Fibroblast of villous mesenchyme (primary cell): ENCODE data around the gene ABCB6. TPM values are rescaled to one million over a fixed set of nuclear protein-coding genes. Genes with fewer than 3 reads are reported as not detected.
A peak's percentile ranks its signal among the peaks of the same experiment; 100 is the strongest.

Experiments used
- DNase-seq: peaks from one replicate; pipeline ENCODE4 v3.0.0-alpha.2; 2010; ENCODE audit warnings: low read depth
- H3K4me3 ChIP-seq: 2 replicates; pipeline ENCODE4 v1.5.1; 2011; ENCODE audit warnings: low read depth, mild to moderate bottlenecking, low read length
- total RNA-seq: library from RNA; depleted of rRNA; stranded (reverse); fragments of >200 nt; gene quantifications from 2 replicates; pipeline ENCODE4 v1.2.3, GENCODE V29; 2012
- TF ChIP-seq, protein P1 (sequence below): IDR thresholded peaks from 2 replicates; pipeline ENCODE4 v1.5.1; 2012; ENCODE audit warnings: low read depth, mild to moderate bottlenecking, low read length; ENCODE audit not compliant: insufficient read depth

Gene ABCB6
- total RNA-seq, 1 donor, result 31.1 TPM

DNA sequence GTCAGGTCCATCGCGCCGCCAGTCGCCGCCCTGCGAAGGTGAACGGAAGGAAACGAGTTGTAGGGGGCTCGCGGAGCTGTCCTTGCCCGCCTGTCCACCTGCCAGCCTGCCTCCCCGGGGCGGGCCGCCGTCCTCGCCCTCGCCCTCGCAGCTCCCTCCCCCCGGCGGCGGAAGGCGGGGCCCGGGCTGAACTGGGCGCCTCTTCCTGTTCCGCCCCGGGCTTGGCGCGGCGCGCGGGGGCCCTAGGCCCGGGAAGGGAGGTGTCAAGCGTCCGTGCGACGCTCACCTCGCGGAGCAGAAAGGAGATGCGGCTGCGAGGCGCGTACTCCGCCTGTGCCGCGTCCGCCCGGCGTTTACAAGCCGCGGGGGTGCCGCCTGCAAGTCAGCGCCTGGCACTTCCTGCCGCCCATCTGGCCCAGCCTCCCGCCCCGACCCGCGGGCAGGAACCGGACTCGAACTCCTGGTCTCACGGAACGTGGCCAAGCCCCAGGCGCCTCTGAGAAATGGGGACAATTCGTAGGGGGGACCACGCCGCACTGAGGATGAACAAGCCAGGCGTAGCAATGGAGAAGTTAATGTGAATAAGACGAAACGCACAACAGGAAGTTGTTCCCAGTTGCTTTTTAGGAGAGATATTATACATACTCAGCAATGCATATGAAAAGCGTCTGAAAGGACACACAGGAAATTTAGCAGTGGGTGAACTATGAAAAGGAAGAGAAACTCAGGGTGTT, 41.8 kb downstream of the ABCB6 start, which contains the start of gene CNPPD1:
Gene CNPPD1 (minus strand): TSS at position 108 of the 734 bp plus-strand sequence. CDS start 97 bp downstream, at position 11.
- peak within 1 kb of the TSS; percentile 83 for H3K4me3 ChIP-seq
- TF ChIP-seq, protein P1, sequence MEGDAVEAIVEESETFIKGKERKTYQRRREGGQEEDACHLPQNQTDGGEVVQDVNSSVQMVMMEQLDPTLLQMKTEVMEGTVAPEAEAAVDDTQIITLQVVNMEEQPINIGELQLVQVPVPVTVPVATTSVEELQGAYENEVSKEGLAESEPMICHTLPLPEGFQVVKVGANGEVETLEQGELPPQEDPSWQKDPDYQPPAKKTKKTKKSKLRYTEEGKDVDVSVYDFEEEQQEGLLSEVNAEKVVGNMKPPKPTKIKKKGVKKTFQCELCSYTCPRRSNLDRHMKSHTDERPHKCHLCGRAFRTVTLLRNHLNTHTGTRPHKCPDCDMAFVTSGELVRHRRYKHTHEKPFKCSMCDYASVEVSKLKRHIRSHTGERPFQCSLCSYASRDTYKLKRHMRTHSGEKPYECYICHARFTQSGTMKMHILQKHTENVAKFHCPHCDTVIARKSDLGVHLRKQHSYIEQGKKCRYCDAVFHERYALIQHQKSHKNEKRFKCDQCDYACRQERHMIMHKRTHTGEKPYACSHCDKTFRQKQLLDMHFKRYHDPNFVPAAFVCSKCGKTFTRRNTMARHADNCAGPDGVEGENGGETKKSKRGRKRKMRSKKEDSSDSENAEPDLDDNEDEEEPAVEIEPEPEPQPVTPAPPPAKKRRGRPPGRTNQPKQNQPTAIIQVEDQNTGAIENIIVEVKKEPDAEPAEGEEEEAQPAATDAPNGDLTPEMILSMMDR, result no peak
- peak; percentile 80 for DNase-seq

DNA sequence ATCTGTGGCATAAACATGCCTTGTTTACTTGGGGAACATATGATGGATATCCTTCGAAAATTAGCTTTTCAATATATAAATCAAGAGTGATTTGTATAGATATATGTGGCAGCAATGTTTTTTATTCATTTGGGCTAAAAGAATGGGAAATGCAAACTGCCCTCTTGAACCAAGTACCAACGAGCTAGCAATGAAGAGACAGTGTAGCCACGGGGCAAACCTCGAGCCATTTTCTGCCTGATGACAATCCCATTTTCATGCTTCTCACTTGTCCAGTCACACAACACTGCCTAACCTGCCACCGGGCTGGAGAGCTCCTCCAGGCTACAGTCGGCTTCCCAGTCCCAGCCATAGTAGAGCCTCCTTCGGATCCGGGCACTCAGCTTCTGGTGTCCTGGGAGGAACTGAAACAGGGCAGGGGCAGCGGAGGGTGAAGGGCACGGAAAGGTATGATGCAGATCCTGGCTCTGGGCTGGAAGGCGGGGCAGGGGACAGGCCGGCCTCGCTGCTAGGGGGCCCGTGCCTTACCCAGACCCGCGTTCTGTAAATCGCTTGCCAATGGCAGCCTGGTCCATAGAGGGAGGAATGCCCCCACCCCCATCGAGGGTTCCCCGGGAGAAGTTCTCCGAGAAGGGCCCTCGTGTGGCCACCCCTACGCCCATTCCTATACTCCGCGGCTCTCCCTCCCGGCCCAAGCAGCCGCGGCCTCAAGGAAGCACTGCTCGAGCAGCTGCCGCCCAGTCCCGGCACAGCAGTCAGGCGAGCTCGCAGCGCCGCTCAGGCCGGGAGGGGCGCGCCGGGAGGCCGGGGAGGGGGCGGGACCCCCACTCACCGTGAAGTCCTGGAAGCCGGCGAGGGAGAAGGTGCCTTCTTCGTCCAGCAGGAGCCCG, 42.6 kb downstream of the ABCB6 start:
- DNase-seq, result peak; percentile 28
- H3K4me3 ChIP-seq, result peak overlapping the region; percentile 83
- TF ChIP-seq, protein P1, result no peak

DNA sequence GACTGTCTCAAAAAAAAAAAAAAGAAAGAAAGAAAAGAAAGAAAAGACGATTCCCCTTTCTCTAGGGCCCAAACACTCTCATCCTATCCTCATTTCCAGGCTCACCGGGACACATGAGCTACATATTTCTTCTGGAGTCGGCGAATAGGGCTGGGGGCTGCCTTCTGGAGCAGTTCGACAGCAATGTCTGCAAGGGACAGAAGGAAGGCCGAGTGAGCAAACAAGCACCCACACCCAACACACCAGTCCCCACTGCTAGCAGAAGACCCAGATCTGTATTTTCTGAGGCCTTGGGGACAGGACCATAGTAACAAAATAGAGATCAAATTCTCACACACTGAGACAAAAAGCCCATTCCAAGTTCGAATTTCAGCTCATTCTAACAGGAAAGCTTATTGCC, 43.3 kb downstream of the ABCB6 start:
- TF ChIP-seq, protein P1, result no peak
- H3K4me3 ChIP-seq, result no peak overlapping the region
- no peak for DNase-seq

DNA sequence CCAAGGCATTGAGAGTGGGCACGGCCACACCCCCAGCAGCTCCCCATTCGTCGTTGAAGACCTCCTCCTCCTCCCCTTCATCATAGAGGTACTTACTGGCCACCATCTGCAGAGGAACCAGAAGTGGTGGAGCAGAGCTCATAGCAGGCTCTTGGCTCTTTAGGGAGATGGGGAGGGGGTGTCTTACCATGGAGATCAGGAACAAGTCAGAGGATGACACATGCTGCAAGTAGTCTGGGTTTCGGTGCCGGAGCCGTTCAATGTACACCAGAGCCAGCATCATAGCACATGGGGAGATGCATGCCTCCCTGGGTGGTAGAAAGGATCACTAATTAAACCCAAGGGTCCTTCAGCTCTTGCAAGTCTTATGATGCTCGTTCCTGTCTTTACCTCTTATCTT, 44.0 kb downstream of the ABCB6 start:
- TF ChIP-seq, protein P1, result no peak

DNA sequence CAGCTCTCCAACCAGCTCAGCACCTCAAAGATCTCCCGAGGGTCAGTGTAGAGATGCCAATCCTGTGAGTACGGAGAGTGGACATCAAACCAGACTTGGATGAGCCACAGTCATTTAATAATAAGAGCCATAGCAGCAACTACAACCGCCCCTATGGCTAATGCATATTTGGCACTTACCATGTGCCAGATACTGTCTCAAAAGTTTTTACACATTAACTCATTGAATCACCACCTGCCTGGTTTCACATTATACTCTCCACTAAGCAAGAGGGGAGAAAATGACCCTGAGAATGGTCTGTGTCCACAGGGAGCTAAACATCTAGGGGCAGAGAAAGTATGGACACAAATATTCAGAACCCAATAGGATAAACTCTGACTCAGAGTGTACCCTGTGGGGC, 44.6 kb downstream of the ABCB6 start:
- DNase-seq, result no peak
- H3K4me3 ChIP-seq, result no peak overlapping the region
- TF ChIP-seq, protein P1, result no peak

More for the DNA sequence above, 44.0 kb downstream of the ABCB6 start:
- DNase-seq, result no peak
- H3K4me3 ChIP-seq, result no peak overlapping the region

DNA sequence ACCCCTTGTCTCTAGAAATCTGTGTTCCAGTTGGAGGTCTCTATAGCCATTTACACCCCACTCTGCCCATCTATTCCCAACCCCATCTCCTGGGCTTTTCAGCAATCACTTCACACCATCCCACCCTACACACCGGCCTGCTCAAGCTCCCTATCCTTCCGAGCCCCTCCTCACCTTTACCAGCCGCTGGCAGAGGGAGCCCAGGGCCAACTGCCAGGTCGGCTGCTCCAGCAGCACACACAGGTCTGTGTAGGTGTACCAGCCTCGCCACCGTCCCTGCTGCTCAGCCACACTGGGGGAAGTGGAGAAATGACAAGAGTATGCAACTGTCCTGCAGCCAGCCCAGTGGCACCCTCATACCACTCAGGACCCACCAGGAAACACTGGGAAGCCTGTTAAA, 45.6 kb downstream of the ABCB6 start:
- TF ChIP-seq, protein P1, result no peak
- no peak for DNase-seq
- no peak overlapping the region for H3K4me3 ChIP-seq
